ENCODE measurements around the gene RD3L. TPM values are rescaled to one million over a fixed set of nuclear protein-coding genes. Genes with fewer than 3 reads are reported as not detected.

The RD3L gene
- total and polyA plus RNA-seq, 2 of the 13 experiments (the other 11 are each of a cell fraction or from before 2014, with no cell fraction given) = not detected

GRCh38 chr14:103910262-103910935 lies 31.9 kb downstream of the RD3L start (continued):
- TF ChIP-seq ZBTB2 (CRISPR knock-in tag; IDR thresholded peaks at IDR 0.05; ENCODE audit: low read depth) = no peak
- no peak for TF ChIP-seq ZBTB37 (CRISPR knock-in tag; IDR thresholded peaks at IDR 0.05)
- peak; percentile 75; the same call in 1 of the 2 replicates for TF ChIP-seq KDM2A (CRISPR knock-in tag; IDR thresholded peaks at IDR 0.05; ENCODE audit: borderline replicate concordance, low read depth)
- TF ChIP-seq ZNF382 (CRISPR knock-in tag; IDR thresholded peaks at IDR 0.05; ENCODE audit: borderline replicate concordance) = no peak
- no peak for TF ChIP-seq ZNF737 (CRISPR knock-in tag; IDR thresholded peaks at IDR 0.05; ENCODE audit: borderline replicate concordance)
- no peak for TF ChIP-seq NBN (conservative IDR thresholded peaks at IDR 0.05)
- no peak for TF ChIP-seq ZNF33B (CRISPR knock-in tag; IDR thresholded peaks at IDR 0.05)
- TF ChIP-seq ZNF124 (CRISPR knock-in tag; IDR thresholded peaks at IDR 0.05) = no peak
- TF ChIP-seq ZNF644 (CRISPR knock-in tag; IDR thresholded peaks at IDR 0.05; ENCODE audit: low read depth) = no peak
- no peak for TF ChIP-seq ELK4 (CRISPR knock-in tag; IDR thresholded peaks at IDR 0.05; ENCODE audit: borderline replicate concordance)
- no peak for TF ChIP-seq KLF13 (CRISPR knock-in tag; IDR thresholded peaks at IDR 0.05)
- TF ChIP-seq GMEB1 (CRISPR knock-in tag; IDR thresholded peaks at IDR 0.05; ENCODE audit: borderline replicate concordance) = no peak
- TF ChIP-seq ATRX (CRISPR knock-in tag; IDR thresholded peaks at IDR 0.05; ENCODE audit: borderline replicate concordance) = no peak
- TF ChIP-seq THRA (CRISPR knock-in tag; IDR thresholded peaks at IDR 0.05; ENCODE audit: borderline replicate concordance) = no peak
- TF ChIP-seq MED1 (CRISPR knock-in tag; IDR thresholded peaks at IDR 0.05) = 0 out of 2 replicates have a peak, but pooled peaks have one; percentile 34
- TF ChIP-seq MTF1 (CRISPR knock-in tag; IDR thresholded peaks at IDR 0.05) = no peak
- no peak for TF ChIP-seq ZSCAN29 (CRISPR knock-in tag; conservative IDR thresholded peaks at IDR 0.05)
- TF ChIP-seq ADNP (CRISPR knock-in tag; IDR thresholded peaks at IDR 0.05) = no peak
- no peak for TF ChIP-seq TEAD2 (CRISPR knock-in tag; IDR thresholded peaks at IDR 0.05)
- TF ChIP-seq HOXA5 (CRISPR knock-in tag; IDR thresholded peaks at IDR 0.05) = peak; percentile 35; the same call in 1 of the 2 replicates
- TF ChIP-seq ZNF331 (CRISPR knock-in tag; IDR thresholded peaks at IDR 0.05) = peak; percentile 25; the same call in 1 of the 2 replicates
